ENCODE measurements around the gene KAZN. TPM values are rescaled to one million over a fixed set of nuclear protein-coding genes. Genes with fewer than 3 reads are reported as not detected.

The KAZN gene
- total and polyA plus RNA-seq, 2 of the 8 experiments (the other 6 are each of a cell fraction or from before 2014, with no cell fraction given), result 3.7 to 11.8 TPM

DNA sequence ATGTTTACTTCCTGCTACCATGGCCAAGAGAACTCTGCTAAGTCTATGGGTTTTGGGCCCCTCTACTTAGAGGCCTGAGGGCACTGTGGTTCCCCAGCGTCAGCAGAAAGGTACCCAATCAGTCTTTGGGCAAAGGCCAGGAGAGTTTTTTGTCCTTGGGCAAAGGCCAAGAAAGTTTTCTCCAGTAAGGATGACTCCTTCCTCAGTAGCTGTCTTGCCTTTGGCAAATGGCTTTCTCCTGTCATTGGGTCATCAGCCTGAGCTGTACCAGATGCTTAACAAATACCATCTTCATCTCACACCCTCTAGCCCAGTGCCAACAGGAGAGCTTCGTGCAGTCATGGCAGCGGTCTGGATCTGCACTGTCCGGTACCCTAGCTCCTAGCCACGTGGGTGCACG, 355.7 kb downstream of the KAZN start:
- H2AFZ ChIP-seq (ENCODE audit: low read length), result no peak overlapping the region
- no peak overlapping the region for H2BK20ac ChIP-seq (ENCODE audit: low read length)
- no peak overlapping the region for H2BK5ac ChIP-seq (ENCODE audit: low read depth, low read length)
- FAIRE-seq, result no peak
- H2BK15ac ChIP-seq (ENCODE audit: low read length), result no peak overlapping the region
- H2AK5ac ChIP-seq (ENCODE audit: low read depth, low read length), result no peak overlapping the region
- no peak overlapping the region for H2BK12ac ChIP-seq (ENCODE audit: low read depth, low read length)
- no peaks in the 10 kb centered on the region for H3K27me3 ChIP-seq (replicated peaks in 1 of 4; ENCODE audit: control insufficient read depth in 3 of 4, extremely low read depth in 1 of 4, insufficient read depth in 3 of 4, low read length in 3 of 4)
- no peak overlapping the region for H3K14ac ChIP-seq (ENCODE audit: insufficient read length)
- H3K18ac ChIP-seq (ENCODE audit: extremely low read depth, low read length), result no peak overlapping the region
- no peak overlapping the region for H3K23ac ChIP-seq (ENCODE audit: insufficient read length)
- H3K27ac ChIP-seq (ENCODE audit: low read depth, low read length), result no peak overlapping the region
- 92% methylated on average over 6 of the region's 6 CpGs; no CpG with 5 or more reads in 1 of the 2 experiments for WGBS, 2 experiments (ENCODE audit: extremely low coverage in 1 of 2, insufficient coverage in 1 of 2, insufficient read length in 1 of 2, insufficient replicate concordance in 2 of 2, low coverage in 1 of 2, low lambda C conversion rate in 2 of 2, missing lambda C conversion rate in 1 of 2)
- H3K79me2 ChIP-seq (ENCODE audit: control insufficient read depth in 1 of 2, insufficient read depth in 2 of 2, low read length in 2 of 2), result no peaks in the 10 kb centered on the region
- H3K9ac ChIP-seq (replicated peaks in 1 of 4; ENCODE audit: extremely low read depth in 1 of 4, low read depth in 3 of 4, low read length in 3 of 4), result no peak overlapping the region
- peaks cover 0 to 5% of the 10 kb centered on the region in 2 experiments for H4K20me1 ChIP-seq (replicated peaks in 1 of 2; ENCODE audit: control insufficient read depth in 1 of 2, insufficient read depth in 2 of 2, low read length in 2 of 2)
- H3K4me1 ChIP-seq (replicated peaks in 1 of 4; ENCODE audit: control insufficient read depth in 3 of 4, insufficient read depth in 4 of 4, low read length in 3 of 4), result peaks cover 3 to 14% (median 9%) of the 10 kb centered on the region in 4 experiments; a peak in 6 of 7 replicates
- no peaks in the 10 kb centered on the region for H3K36me3 ChIP-seq (ENCODE audit: control insufficient read depth in 2 of 4, insufficient read depth in 4 of 4, low read length in 3 of 4)
- H4K8ac ChIP-seq (ENCODE audit: extremely low read depth, insufficient read depth, low read length), result no peak overlapping the region
- H3K56ac ChIP-seq (replicated peaks; ENCODE audit: insufficient read length, low read depth, low read length), result no peak overlapping the region
- H3K9me3 ChIP-seq (ENCODE audit: insufficient read depth in 2 of 2, low read depth in 1 of 2, low read length in 1 of 2), result peaks cover 0 to 7% of the 10 kb centered on the region in 2 experiments; a peak in 2 of 4 replicates
- TF ChIP-seq POLR2AphosphoS5 (IDR thresholded peaks at IDR 0.05; ENCODE audit: low read depth, low read length) (no peak), RAD21 (IDR thresholded peaks at IDR 0.05 in 1 of 2, conservative IDR thresholded peaks at IDR 0.05 in 1 of 2; ENCODE audit: low read depth in 2 of 2, low read length in 2 of 2) (no peak), CBX5 (IDR thresholded peaks at IDR 0.05; ENCODE audit: low read depth, low read length) (no peak), KDM1A (IDR thresholded peaks at IDR 0.05; ENCODE audit: borderline replicate concordance, low read length) (no peak), SIN3A (conservative IDR thresholded peaks at IDR 0.05 in 1 of 2, IDR thresholded peaks at IDR 0.05 in 1 of 2; ENCODE audit: low read depth in 1 of 2, low read length in 2 of 2) (no peak)
- TF ChIP-seq, protein P1, sequence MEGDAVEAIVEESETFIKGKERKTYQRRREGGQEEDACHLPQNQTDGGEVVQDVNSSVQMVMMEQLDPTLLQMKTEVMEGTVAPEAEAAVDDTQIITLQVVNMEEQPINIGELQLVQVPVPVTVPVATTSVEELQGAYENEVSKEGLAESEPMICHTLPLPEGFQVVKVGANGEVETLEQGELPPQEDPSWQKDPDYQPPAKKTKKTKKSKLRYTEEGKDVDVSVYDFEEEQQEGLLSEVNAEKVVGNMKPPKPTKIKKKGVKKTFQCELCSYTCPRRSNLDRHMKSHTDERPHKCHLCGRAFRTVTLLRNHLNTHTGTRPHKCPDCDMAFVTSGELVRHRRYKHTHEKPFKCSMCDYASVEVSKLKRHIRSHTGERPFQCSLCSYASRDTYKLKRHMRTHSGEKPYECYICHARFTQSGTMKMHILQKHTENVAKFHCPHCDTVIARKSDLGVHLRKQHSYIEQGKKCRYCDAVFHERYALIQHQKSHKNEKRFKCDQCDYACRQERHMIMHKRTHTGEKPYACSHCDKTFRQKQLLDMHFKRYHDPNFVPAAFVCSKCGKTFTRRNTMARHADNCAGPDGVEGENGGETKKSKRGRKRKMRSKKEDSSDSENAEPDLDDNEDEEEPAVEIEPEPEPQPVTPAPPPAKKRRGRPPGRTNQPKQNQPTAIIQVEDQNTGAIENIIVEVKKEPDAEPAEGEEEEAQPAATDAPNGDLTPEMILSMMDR (IDR thresholded peaks at IDR 0.05; ENCODE audit: control extremely low read depth in 1 of 3, insufficient read depth in 1 of 3, low read depth in 1 of 3, low read length in 3 of 3), result no peak
- no peaks in the 10 kb centered on the region for H3K23me2 ChIP-seq (ENCODE audit: low read depth, low read length)
- ChIA-PET CTCF (ENCODE audit: partially characterized antibody) (interaction anchor here (0.9 to 1.2 kb wide), 3 partner anchors 9 to 29 kb away, joined by 3 to 4 read pairs (median 3); no protein-coding TSS in a partner anchor), POLR2A (ENCODE audit: partially characterized antibody) (interaction anchor here (1.6 kb wide), 1 partner anchor 43 kb away, joined by 4 read pairs; no protein-coding TSS in a partner anchor)
- H4K91ac ChIP-seq (replicated peaks; ENCODE audit: insufficient read length, low read length), result no peak overlapping the region
- H3K4ac ChIP-seq (replicated peaks; ENCODE audit: insufficient read length, low read depth, low read length), result no peak overlapping the region
- H3K4me3 ChIP-seq (ENCODE audit: extremely low read depth in 1 of 4, insufficient read depth in 2 of 4, low read depth in 3 of 4, low read length in 4 of 4), result no peak overlapping the region
- no peak overlapping the region for H4K5ac ChIP-seq (ENCODE audit: insufficient read length, low read depth, low read length)
- H3K4me2 ChIP-seq (ENCODE audit: insufficient read depth in 1 of 2, low read depth in 2 of 2, low read length in 2 of 2), result no peak overlapping the region
- H3K79me1 ChIP-seq (ENCODE audit: low read depth, low read length), result no peaks in the 10 kb centered on the region
- DNase-seq (ENCODE audit: low read depth in 1 of 2, low spot score in 2 of 2), result no peak
- H2BK120ac ChIP-seq (replicated peaks; ENCODE audit: low read depth, low read length), result no peak overlapping the region
